Renal cortex interstitium (tissue), 11 donors: Measurements from ENCODE around the gene GNAQ. TPM values are rescaled to one million over a fixed set of nuclear protein-coding genes. Genes with fewer than 3 reads are reported as not detected.
"Not testable (repeated sequence)": the region's sequence is repeated elsewhere in the genome, so short reads cannot be mapped to it uniquely, and the experiment has no call there.

Source experiments
- DNase-seq, 11 donors: peaks; one replicate each; pipeline ENCODE4 v3.0.0-alpha.2; 2013; ENCODE audit warnings: low read depth in 9 of 11, low spot score in 4 of 11; ENCODE audit errors: extremely low read depth in 1 of 11
- polyA plus RNA-seq, 3 donors: library from polyadenylated mRNA; unstranded; fragments of 120-200 nt; gene quantifications; one replicate each; pipeline ENCODE4 v1.2.1, GENCODE V29; 2013; ENCODE audit not compliant: insufficient read length in 3 of 3

Gene GNAQ
- polyA plus RNA-seq, 3 donors, result 58.9 to 65.1 (median 60.5) TPM

GRCh38 chr9:77793849-77794248, 237.8 kb downstream of the GNAQ start:
- DNase-seq, result no peak

- DNase-seq, result no peak
These were observed 241.7 kb downstream of the GNAQ start for GRCh38 chr9:77789891-77790290.

DNA sequence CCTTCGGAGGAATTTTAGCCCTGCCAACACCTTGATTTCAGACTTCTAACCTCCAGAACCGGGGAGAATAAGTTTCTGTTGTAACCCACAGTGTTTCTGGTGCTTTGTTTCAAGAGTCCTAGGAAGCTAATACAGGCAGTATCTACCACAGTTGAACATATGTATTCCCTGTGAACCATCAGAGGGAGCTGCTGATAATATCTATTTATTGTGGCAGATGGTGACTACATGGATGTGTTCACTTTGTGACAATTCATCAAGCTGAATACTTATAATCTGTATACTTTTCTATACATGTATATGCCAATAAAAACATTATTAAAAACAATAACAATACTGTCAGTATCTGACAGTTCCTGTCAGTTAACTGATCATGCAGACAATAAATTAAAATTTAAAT, 246.3 kb downstream of the GNAQ start:
- DNase-seq, result no peak

GRCh38 chr9:77783518-77783917, 248.1 kb downstream of the GNAQ start:
- DNase-seq, result no peak

- DNase-seq, result no peak
These were observed 252.6 kb downstream of the GNAQ start for GRCh38 chr9:77779010-77779409.

DNA sequence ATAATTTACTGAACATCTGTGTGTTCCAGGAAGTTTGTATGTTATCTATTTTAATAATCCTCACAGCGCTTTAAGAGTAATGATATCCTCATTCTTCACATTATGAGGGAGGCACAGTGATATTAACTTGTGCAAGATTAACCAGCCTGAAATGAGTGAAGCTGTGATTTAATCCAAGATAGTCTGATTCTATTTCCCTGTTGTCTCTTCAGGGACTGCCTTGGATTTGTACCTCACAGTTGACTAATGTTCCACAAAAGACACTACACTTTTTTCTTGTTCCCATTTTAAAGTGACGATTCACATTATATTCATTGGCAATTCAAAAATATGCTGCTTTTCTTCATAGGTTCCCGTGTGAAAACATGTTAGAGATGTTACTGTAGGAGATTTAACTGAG, 258.2 kb downstream of the GNAQ start:
- DNase-seq, result no peak

DNA sequence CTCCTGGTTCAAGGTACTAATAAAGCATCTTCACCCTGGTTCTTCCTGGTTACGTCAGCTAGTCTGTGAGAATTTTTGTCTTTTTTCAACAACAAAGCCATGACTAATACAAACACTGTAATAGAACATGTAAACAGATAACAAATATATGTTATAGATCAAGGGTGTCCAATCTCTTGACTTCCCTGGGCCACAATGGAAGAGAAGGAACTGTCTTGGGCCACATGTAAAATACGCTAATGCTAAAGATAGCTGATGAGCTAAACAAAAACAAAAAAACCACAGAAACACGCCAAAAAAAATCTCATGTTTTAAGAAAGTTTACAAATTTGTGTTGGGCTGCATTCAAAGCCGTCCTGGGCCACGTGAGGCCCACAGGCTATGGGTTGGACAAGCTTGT, 259.0 kb downstream of the GNAQ start:
- DNase-seq, result no peak

GRCh38 chr9:77771171-77771570, 260.4 kb downstream of the GNAQ start:
- DNase-seq, result no peak

DNA sequence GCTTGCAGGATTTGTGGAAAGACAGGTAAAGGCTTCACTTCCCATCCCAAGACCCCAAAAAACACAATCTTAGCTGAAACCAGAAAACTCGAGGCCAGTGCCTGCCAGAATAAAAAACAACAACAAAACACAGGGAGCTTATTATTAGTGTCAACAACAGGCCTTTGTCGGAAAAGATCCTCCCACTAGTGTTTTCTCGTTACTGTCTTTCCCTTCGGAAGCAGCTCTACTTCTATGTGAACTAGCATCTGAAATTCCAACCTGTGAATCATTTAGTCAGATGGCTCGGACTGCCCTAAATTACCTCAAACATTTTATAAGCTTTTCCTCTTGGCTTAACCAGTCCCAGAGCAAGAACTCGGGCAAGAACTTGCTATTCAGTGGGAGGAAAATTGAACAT, 261.3 kb downstream of the GNAQ start:
- no peak for DNase-seq

GRCh38 chr9:77769246-77769645, 262.4 kb downstream of the GNAQ start:
- no peak for DNase-seq

DNA sequence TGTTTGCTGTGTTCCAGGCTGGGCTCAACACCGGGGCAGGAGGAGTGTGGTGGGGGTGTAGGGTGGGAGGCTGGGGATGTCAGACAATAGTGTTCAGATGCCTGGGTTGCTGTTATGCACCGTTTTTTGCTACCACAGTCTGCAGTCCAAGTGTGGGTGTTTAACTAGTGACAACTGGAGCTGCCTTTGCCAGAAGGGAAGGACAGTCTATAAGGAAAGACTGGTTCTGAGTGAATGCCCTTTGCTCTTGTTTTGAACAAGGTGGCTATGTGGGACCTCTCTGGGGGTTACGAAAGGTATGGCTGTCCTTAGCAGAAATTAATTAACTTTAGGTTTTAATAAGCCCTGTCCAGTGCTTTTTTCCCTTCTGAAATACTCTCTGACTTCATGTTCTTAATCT, 265.0 kb downstream of the GNAQ start:
- no peak for DNase-seq

DNA sequence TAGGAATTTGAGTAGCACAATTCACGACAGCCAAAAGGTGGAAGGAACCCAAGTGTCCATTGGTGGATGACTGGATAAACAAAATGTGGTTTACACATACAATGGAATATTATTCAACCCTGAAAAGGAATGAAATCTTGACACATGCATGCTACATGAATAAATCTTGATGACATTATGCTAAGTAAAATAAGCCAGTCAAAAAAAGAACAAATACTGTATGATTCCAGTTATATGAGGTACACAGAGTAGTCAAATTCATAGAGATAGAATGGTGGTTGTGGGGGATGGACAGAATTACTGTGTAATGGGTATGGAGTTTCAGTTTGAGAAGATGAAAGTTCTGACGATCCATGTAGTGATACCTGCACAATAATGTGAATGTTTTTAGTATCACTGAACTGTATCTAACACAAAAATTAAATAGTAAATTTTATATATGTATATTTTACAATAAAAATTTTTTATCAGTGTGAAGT, 265.8 kb downstream of the GNAQ start:
- no peak for DNase-seq

DNA sequence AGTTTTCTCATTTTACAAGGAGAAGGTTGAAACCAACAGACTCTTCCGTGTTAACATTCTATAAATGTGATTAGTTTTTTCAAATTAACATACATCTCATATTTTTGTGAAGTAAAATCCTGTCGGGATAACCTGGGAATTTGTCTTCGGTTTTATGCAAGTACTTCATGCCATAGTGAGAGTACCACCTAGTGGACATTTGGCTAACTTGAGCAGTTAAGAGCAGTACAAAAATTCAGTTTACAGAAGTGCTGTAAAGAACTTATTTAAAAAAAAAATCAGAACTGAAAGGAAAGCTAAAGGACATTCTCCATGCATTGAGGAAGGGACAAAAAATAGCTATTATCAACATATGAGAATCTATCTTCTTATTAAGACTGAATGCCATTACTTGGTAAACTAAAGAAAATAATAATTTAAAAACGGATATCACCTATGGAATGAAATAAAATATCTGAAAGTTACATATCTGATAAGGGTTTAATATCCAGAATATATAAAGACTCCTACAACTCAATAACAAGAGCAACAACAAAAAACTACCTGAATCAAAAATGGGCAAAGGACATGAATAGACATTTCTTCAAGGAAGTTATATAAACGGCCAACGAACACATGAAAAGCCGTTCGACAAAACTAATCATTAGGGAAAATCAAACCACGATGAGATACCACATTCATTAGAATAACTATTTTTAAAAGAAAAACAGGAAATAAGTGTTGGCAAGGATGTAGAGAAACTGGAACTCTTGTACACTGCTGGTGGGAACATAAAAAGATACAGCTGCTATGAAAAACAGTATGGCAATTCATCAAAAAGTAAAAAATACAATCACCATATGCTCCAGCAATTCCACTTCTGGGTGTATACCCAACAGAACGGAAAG, 266.5 kb downstream of the GNAQ start:
- DNase-seq, result no peak

DNA sequence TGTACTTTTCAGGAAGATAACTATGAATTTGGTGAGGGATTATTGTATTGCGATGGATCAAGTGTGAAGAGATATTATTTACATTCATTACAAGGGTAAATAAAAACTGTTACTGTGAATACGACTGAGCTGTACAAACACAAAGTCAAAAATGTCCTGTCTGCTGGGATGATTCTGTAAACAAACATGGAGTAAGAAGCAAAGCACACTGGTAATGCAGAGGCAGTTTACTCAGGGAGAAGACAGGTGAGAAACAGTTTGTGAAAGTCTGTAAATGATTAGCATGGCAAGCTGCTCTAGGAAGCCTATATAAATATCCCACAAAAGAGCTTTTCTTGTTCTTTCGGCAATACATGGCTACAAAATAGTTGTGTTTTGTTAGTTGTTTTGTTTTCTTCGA, 268.0 kb downstream of the GNAQ start:
- DNase-seq, result no peak

GRCh38 chr9:77760919-77761318, 270.7 kb downstream of the GNAQ start:
- DNase-seq, result not testable (repeated sequence)

GRCh38 chr9:77759391-77759790, 272.2 kb downstream of the GNAQ start:
- no peak for DNase-seq

- DNase-seq, result no peak
These were observed 275.2 kb downstream of the GNAQ start for GRCh38 chr9:77756449-77756848.

- no peak for DNase-seq
These were observed 278.4 kb downstream of the GNAQ start for GRCh38 chr9:77753180-77753579.

GRCh38 chr9:77752554-77752953, 279.1 kb downstream of the GNAQ start:
- no peak for DNase-seq

GRCh38 chr9:77751341-77752091, 280.1 kb downstream of the GNAQ start:
- peak; percentile 47 to 73 (median 63) for DNase-seq
